ENCODE measurements around the gene LHPP.

DNA sequence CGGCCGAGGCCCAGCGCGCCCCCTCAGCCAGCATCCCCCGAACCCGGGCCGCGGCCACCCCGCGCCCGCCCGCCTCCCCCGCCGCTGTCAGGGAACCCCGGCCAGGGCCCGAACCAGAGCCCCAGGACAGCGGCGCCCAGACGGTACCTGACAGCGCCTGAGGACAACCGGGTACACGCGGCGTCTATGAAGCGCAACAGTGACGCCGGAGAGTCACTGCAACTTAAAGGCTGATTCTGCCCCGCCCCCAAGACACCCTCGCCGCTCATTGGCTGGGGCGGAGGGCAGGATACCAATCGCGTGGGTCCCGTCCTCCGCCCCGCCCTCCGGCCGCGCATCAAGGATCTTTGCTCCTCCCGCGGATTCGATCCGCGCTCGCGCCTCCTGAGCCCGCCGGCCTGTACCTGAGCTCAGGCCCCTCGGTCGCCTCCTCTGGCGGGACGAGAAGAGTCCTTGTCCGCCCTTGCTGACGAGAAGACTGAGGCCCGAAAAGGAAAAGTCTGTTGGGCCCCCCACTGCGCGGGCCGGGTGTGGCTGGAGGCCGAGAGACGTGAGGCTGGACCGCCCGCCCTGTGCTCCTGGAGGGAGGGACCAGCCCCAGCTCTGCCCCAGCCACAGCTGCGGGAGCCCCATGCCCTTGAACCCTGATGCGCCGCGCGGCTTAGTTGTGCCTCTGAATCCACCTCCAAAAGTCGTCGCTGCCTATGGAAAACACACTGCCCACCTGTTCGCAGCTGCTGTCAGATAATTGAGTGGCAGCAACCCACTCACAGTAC lies 42.7 kb upstream of the LHPP start, which contains the start of gene OAT:
- TF ChIP-seq POLR2A (IDR thresholded peaks at IDR 0.05) = peak in 1 of 2 donors; percentile 69
- TF ChIP-seq, protein P1, sequence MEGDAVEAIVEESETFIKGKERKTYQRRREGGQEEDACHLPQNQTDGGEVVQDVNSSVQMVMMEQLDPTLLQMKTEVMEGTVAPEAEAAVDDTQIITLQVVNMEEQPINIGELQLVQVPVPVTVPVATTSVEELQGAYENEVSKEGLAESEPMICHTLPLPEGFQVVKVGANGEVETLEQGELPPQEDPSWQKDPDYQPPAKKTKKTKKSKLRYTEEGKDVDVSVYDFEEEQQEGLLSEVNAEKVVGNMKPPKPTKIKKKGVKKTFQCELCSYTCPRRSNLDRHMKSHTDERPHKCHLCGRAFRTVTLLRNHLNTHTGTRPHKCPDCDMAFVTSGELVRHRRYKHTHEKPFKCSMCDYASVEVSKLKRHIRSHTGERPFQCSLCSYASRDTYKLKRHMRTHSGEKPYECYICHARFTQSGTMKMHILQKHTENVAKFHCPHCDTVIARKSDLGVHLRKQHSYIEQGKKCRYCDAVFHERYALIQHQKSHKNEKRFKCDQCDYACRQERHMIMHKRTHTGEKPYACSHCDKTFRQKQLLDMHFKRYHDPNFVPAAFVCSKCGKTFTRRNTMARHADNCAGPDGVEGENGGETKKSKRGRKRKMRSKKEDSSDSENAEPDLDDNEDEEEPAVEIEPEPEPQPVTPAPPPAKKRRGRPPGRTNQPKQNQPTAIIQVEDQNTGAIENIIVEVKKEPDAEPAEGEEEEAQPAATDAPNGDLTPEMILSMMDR (IDR thresholded peaks at IDR 0.05) = no peak
